Sigmoid colon (tissue), 3 donors: Measurements from ENCODE around the gene GMPR2.

Experiments
- CTCF ChIP-seq, 4 experiments: fragments of 450-650 bp in 3 of 4; fragments of 200-600 bp in 1 of 4; IDR thresholded peaks; one replicate each; pipeline ENCODE4 v1.5.1; 2016 to 2019; ENCODE audit warnings: antibody characterized with exemption in 4 of 4, mild to moderate bottlenecking in 3 of 4, moderate library complexity in 2 of 4
- POLR2A ChIP-seq, 2 donors: fragments of 450-650 bp; IDR thresholded peaks; one replicate each; pipeline ENCODE4 v1.6.1; 2016; ENCODE audit warnings: antibody characterized with exemption in 2 of 2, mild to moderate bottlenecking in 2 of 2, moderate library complexity in 2 of 2

GRCh38 chr14:24279301-24280186, 46.8 kb downstream of the GMPR2 start:
- TF ChIP-seq CTCF (IDR thresholded peaks at IDR 0.05) (no peak), POLR2A (IDR thresholded peaks at IDR 0.05) (no peak)
